OCI-LY1 (cell line): ENCODE results near the gene TNFRSF11A.

ENCODE experiments used
- H2AFZ ChIP-seq: fragments of 200-600 bp; sonication (generic), shearing (Covaris generic); 2 replicates; pipeline ENCODE4 v1.6.0; 2014; ENCODE audit warnings: antibody characterized with exemption, mild to moderate bottlenecking, low read length
- H3F3A ChIP-seq: fragments of 200-600 bp; sonication (generic), shearing (Covaris generic); 2 replicates; pipeline ENCODE4 v1.6.0; 2014; ENCODE audit warnings: mild to moderate bottlenecking, antibody characterized with exemption, low read length, moderate library complexity; ENCODE audit not compliant: insufficient read depth
- H3K27ac ChIP-seq: fragments of 200-600 bp; sonication (generic); 2 replicates; pipeline ENCODE4 v1.5.1; 2014; ENCODE audit warnings: low read length, mixed run types, mild to moderate bottlenecking, low read depth; ENCODE audit not compliant: poor library complexity, severe bottlenecking
- H3K27me3 ChIP-seq: fragments of 200-600 bp; sonication (generic); 2 replicates; pipeline ENCODE4 v1.6.0; 2014; ENCODE audit warnings: antibody characterized with exemption, mild to moderate bottlenecking, low read length, moderate library complexity; ENCODE audit not compliant: insufficient read depth
- H3K36me3 ChIP-seq: fragments of 200-600 bp; sonication (generic); 2 replicates; pipeline ENCODE4 v1.6.1; 2014; ENCODE audit warnings: mild to moderate bottlenecking, antibody characterized with exemption, low read length, moderate library complexity, mixed read lengths; ENCODE audit not compliant: insufficient read depth
- H3K4me1 ChIP-seq: fragments of 200-600 bp; sonication (generic); 2 replicates; pipeline ENCODE4 v1.5.1; 2014; ENCODE audit warnings: mild to moderate bottlenecking, low read length, moderate library complexity; ENCODE audit not compliant: insufficient read depth, severe bottlenecking
- H3K4me2 ChIP-seq: fragments of 200-600 bp; sonication (generic), shearing (Covaris generic); 2 replicates; pipeline ENCODE4 v1.6.1; 2014; ENCODE audit warnings: low read length
- H3K4me3 ChIP-seq: fragments of 200-600 bp; sonication (generic); 2 replicates; pipeline ENCODE4 v1.5.1; 2014; ENCODE audit warnings: low read length, low read depth, mild to moderate bottlenecking, mixed read lengths; ENCODE audit not compliant: poor library complexity, severe bottlenecking
- H3K79me2 ChIP-seq: fragments of 200-600 bp; shearing (Covaris generic); 2 replicates; pipeline ENCODE4 v1.6.1; 2016; ENCODE audit warnings: mixed run types, low read length, mixed read lengths; ENCODE audit not compliant: insufficient read depth
- H3K9ac ChIP-seq: fragments of 200-600 bp; sonication (generic), shearing (Covaris generic); 2 replicates; pipeline ENCODE4 v1.6.1; 2014; ENCODE audit warnings: mild to moderate bottlenecking, low read length, mixed read lengths
- H3K9me2 ChIP-seq: fragments of 200-600 bp; sonication (generic), shearing (Covaris generic); 2 replicates; pipeline ENCODE4 v1.6.1; 2014; ENCODE audit warnings: low read depth, mild to moderate bottlenecking, low read length, mixed read lengths
- H3K9me3 ChIP-seq: fragments of 200-600 bp; shearing (Covaris generic); 2 replicates; pipeline ENCODE4 v1.6.1; 2014; ENCODE audit warnings: low read length, mixed read lengths
- H4K20me1 ChIP-seq: fragments of 200-600 bp; sonication (generic), shearing (Covaris generic); 2 replicates; pipeline ENCODE4 v1.6.0; 2016; ENCODE audit warnings: mild to moderate bottlenecking, low read length; ENCODE audit not compliant: insufficient read depth
- EZH2 ChIP-seq: fragments of 200-600 bp; sonication (generic), shearing (Covaris generic); IDR thresholded peaks from 2 replicates; pipeline ENCODE4 v1.8.0; 2017; ENCODE audit warnings: borderline replicate concordance, mixed run types, mild to moderate bottlenecking, antibody characterized with exemption, low read length, moderate library complexity, mixed read lengths
- TF ChIP-seq, protein P1 (sequence below): fragments of 200-600 bp; sonication (generic), shearing (Covaris generic); IDR thresholded peaks from 2 replicates; pipeline ENCODE4 v1.5.1; 2017; ENCODE audit warnings: mild to moderate bottlenecking, antibody characterized with exemption, low read length, moderate library complexity, mixed read lengths

Gene TNFRSF11A

GRCh38 chr18:62379051-62379450 is 53.9 kb downstream of the TNFRSF11A start:
- Histone ChIP-seq H3K9ac (no peak overlapping the region), H3K4me3 (no peak overlapping the region), H3K27ac (no peak overlapping the region), H4K20me1 (no peaks in the 10 kb centered on the region), H3K27me3 (peaks cover 3% of the 10 kb centered on the region; the same call in 1 of the 2 replicates), H2AFZ (no peak overlapping the region), H3K36me3 (no peaks in the 10 kb centered on the region), H3K79me2 (no peaks in the 10 kb centered on the region), H3K4me2 (no peak overlapping the region), H3F3A (no peaks in the 10 kb centered on the region), H3K4me1 (no peaks in the 10 kb centered on the region), H3K9me2 (no peaks in the 10 kb centered on the region), H3K9me3 (no peaks in the 10 kb centered on the region)
- no peak for TF ChIP-seq EZH2
- TF ChIP-seq, protein P1, sequence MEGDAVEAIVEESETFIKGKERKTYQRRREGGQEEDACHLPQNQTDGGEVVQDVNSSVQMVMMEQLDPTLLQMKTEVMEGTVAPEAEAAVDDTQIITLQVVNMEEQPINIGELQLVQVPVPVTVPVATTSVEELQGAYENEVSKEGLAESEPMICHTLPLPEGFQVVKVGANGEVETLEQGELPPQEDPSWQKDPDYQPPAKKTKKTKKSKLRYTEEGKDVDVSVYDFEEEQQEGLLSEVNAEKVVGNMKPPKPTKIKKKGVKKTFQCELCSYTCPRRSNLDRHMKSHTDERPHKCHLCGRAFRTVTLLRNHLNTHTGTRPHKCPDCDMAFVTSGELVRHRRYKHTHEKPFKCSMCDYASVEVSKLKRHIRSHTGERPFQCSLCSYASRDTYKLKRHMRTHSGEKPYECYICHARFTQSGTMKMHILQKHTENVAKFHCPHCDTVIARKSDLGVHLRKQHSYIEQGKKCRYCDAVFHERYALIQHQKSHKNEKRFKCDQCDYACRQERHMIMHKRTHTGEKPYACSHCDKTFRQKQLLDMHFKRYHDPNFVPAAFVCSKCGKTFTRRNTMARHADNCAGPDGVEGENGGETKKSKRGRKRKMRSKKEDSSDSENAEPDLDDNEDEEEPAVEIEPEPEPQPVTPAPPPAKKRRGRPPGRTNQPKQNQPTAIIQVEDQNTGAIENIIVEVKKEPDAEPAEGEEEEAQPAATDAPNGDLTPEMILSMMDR = no peak

DNA sequence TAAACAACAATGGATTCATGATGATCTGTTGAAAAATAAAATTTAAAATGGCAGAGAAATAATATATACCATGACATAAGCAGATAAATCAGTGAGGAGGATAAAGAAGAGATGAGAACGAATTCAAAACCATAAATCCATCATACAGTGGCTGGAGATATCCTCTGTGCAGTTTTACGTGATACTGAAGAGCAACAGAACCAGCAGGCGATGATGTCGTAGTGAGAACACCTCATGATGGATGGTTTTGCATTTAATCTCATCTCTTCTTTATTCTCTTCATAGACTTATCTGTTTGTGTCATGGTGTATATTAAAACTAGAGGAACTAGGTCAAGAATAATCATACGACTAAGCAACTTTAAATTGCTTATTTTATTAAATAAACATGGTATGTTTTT is 56.3 kb downstream of the TNFRSF11A start:
- no peaks in the 10 kb centered on the region for H3K4me1 ChIP-seq
- no peak overlapping the region for H3K27ac ChIP-seq
- no peaks in the 10 kb centered on the region for H4K20me1 ChIP-seq
- no peak overlapping the region for H3K4me2 ChIP-seq
- H2AFZ ChIP-seq = no peak overlapping the region
- no peaks in the 10 kb centered on the region for H3K9me3 ChIP-seq
- no peak overlapping the region for H3K9ac ChIP-seq
- no peak overlapping the region for H3K4me3 ChIP-seq
- no peak for TF ChIP-seq EZH2
- TF ChIP-seq, protein P1 = no peak
- H3K79me2 ChIP-seq = no peaks in the 10 kb centered on the region
- no peaks in the 10 kb centered on the region for H3F3A ChIP-seq
- peaks cover 3% of the 10 kb centered on the region; the same call in 1 of the 2 replicates for H3K27me3 ChIP-seq
- H3K36me3 ChIP-seq = no peaks in the 10 kb centered on the region
- no peaks in the 10 kb centered on the region for H3K9me2 ChIP-seq

DNA sequence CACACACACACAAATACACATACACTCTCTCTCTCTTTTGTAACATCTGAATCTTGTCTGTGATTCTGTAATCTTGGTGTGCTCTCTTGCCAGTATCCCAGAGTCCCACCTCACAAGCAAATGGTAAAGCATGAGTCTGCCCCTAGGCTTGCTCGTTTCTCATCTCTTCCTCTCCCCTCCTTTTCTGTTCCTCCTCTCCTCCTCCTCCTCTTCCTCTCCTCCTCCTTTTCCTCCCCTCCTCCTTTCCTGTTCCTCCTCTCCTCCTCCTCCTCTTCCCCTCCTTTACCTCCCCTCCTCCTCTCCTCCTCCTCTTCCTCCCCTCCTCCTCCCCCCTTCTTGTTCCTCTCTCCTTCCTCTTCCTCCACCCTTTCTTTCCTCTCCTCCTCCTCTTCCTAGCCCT is 59.0 kb downstream of the TNFRSF11A start:
- Histone ChIP-seq H3K4me1 (no peaks in the 10 kb centered on the region), H3K36me3 (no peaks in the 10 kb centered on the region), H3K9ac (no peak overlapping the region)

GRCh38 chr18:62384610-62385097 is 59.5 kb downstream of the TNFRSF11A start:
- Histone ChIP-seq H3K4me2 (no peak overlapping the region), H4K20me1 (no peaks in the 10 kb centered on the region), H3K9ac (no peak overlapping the region), H3K4me3 (no peak overlapping the region), H3K9me3 (no peaks in the 10 kb centered on the region), H3F3A (no peaks in the 10 kb centered on the region), H3K4me1 (no peaks in the 10 kb centered on the region), H2AFZ (no peak overlapping the region), H3K9me2 (no peaks in the 10 kb centered on the region), H3K27me3 (no peaks in the 10 kb centered on the region; the same call in 1 of the 2 replicates), H3K36me3 (no peaks in the 10 kb centered on the region), H3K27ac (no peak overlapping the region), H3K79me2 (no peaks in the 10 kb centered on the region)
- no peak for TF ChIP-seq EZH2
- TF ChIP-seq, protein P1 = no peak

More for the DNA sequence above, 59.0 kb downstream of the TNFRSF11A start:
- H3K9me2 ChIP-seq = no peaks in the 10 kb centered on the region
- H3K79me2 ChIP-seq = no peaks in the 10 kb centered on the region
- no peaks in the 10 kb centered on the region for H3F3A ChIP-seq
- no peaks in the 10 kb centered on the region for H4K20me1 ChIP-seq
- no peak overlapping the region for H3K4me2 ChIP-seq
- no peak overlapping the region for H2AFZ ChIP-seq
- no peak overlapping the region for H3K4me3 ChIP-seq
- no peak overlapping the region for H3K27ac ChIP-seq
- TF ChIP-seq EZH2 = no peak
- H3K27me3 ChIP-seq = peaks cover 3% of the 10 kb centered on the region; the same call in 1 of the 2 replicates
- no peaks in the 10 kb centered on the region for H3K9me3 ChIP-seq
